GM18520 (cell line): ENCODE measurements around the gene LNX2.

Experiments
- ATAC-seq: cut with Tn5 transposase; IDR thresholded peaks from one replicate; pipeline ENCODE4 v1.9.1; 2021; ENCODE audit not compliant: unreplicated experiment

LNX2 gene

DNA sequence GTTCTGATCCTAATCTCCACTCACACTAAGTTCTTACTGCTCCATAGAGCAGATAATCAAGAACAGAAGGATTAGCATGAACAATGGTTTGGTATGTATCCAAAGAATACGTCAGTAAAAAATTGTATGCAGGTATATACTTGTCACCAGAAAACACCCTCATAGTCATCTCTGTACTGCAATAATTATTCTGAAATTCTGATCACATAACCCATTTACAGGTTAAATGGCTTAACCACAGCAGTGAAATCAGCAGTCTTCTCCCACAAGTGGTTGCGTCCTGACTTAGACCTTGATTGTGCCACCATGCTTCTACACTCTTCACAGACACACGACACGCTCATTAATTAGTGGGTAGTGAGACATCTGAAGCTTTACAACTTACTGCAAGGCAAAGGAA, 50.9 kb downstream of the LNX2 start:
- no peak for ATAC-seq

DNA sequence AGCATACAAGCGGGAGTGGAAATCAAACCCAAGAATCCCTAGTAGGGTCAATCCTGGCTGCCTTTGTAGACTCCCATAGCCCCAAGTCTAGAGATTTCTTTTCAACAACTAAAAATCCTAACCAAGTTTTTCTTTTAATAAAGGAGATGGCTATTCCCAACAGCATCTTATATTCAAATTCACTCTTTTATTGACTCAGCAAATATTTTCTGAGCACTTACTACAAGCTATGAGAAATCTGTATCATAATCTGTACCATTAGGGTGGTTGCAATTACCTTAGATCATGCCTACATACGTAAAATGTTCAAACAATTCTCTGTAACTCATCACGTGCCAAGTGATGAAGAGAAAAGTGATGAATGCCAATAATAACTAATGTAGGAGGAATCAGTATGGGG, 54.5 kb downstream of the LNX2 start:
- no peak for ATAC-seq

DNA sequence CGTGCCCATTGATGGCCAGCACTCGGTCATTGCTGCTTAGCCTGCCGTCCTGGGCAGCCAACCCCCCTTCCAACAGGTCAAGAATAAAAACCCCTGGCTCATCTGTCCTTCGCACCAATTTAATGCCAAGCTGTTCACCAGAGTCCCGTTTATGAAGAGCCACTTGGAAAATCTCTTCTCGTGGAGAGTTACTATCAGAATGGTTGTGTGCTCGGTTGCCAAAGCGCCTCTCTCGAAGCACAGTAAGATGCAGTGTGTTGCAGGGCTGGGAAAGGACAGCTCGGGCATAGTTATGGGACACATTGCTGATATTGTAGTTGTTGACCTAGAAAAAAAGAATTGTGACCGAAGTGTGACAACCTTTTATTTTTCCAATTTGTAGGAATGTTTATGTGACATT, 57.9 kb downstream of the LNX2 start:
- no peak for ATAC-seq

DNA sequence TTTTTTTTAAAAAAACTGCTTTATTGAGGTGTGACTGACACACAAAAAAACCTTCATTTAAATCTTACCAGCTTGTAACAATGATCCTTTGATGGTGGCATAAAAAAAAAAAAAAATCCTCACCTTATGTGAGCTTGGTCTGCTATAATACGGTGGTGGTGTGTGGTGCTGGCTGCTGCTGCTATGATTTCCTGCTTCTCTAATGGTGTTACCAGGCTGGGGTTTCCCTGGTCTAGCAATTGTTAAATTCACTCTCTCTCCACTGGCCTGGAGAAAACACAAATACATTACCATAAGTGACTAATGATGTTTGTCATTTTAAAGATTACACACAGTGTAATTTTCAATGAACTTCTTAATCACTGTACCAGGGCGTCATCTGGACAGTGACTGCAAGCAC, 60.6 kb downstream of the LNX2 start:
- no peak for ATAC-seq

DNA sequence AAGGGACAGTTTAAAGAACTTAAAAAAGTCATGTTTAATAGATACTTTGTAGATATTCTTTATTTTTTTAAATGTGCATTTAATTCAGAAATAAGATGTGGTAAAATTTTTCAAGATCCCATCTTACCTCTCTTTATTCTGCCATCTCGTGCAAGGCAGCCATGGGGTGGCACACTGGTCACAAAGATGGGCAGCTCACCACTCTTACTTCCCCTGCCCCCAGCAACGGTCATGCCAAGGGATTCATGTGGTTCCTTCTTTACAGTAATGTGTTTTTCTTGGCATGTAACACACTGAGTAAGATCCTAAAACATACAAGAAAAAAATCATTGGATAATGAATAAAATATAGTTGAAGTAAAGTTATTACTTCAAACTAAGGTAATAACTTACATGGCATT, 64.2 kb downstream of the LNX2 start:
- no peak for ATAC-seq

- ATAC-seq, result no peak
These were observed 68.8 kb downstream of the LNX2 start for GRCh38 chr13:27551562-27551961.

- no peak for ATAC-seq
These were observed 70.8 kb downstream of the LNX2 start for GRCh38 chr13:27549406-27549981.

DNA sequence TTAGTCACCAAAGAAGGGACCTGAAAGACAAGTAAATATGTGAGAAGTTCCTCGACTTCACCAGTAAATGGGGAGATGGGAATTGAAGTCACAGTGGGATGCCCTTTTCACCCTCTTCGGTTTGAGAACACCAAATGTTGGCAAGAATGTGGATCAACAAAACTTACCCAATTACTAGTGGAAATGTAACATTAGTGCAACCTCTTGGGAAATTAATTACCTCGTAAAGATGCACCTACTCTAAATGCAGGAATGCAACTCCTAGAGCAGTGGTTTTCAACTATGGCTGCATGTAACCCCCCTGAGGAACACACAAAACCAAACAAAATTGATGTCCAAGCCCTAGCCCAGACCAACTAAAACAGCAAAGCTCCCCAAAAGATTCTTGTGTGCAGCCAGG, 78.1 kb downstream of the LNX2 start:
- no peak for ATAC-seq

GRCh38 chr13:27541386-27541785, 78.9 kb downstream of the LNX2 start:
- no peak for ATAC-seq

DNA sequence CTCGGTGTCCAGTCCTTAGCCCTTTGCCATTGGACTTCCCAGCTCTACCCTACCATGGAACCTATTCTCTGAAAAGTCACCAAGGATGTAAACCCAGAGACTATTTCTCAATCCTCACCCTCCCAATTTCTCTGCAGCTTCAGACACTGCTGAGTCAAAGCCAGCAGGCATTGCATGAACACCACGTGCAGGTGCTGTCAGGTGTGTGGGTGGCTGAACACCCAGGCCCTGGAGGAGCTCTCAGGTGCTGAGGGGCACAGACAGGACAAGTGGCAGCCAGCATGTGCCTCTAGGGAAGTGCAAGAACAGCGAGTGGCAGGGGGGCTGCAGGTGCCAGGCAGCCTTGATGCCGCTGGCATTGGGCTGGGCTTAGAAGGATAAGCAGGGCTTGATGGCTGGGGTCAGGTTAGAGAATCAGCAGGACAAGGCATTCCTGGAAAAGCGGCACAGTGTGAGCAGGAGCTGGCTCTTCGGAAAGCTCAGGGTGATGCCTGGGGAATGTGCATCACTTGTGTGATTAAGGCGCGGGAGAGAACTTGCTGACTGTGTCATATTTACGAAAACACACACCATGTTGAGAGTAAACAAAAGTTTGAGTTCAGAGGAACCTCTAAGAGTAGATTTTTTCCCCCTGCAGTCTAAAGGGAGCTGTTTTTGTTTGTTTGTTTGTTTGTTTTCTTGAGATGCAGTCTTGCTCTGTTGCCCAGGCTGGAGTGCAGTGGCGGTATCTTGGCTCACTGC, 83.8 kb downstream of the LNX2 start:
- ATAC-seq, result no peak

DNA sequence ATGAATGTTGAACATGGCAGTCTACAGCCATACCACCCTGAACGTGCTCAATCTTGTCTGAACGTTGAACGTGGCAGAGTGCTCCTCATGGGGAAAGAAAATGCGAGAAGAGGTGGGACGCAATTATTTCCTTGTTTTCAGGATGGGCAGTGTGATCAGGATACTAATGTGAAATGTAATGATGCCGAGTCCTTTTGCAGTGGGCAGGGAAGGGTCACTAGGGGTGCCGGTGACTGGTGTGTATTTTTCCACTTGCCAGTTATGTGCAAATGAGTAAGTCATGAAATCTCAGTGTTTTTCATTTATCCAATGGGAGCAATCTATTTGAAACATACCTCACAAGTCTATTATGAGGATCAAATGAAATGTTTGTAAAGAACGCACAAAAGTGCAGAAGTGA, 84.8 kb downstream of the LNX2 start:
- no peak for ATAC-seq

DNA sequence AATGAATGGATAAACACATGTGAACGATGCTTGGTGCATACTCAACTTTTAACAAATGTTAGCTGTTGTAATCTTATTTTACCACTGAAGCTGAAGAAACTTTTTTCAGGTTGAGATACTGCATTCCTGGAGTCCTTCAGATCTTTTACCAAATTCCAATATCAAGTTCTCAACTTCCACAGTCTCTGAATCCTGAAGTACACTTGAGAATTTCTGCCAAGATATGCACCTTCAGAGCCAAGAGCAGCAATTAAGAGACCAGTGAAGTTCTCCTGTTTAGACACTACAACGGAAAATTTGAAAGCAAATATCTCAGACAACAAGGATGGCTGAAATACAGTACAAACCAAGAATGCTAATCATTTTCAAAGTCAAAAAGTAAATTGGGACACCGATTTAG, 85.3 kb downstream of the LNX2 start:
- ATAC-seq, result no peak

DNA sequence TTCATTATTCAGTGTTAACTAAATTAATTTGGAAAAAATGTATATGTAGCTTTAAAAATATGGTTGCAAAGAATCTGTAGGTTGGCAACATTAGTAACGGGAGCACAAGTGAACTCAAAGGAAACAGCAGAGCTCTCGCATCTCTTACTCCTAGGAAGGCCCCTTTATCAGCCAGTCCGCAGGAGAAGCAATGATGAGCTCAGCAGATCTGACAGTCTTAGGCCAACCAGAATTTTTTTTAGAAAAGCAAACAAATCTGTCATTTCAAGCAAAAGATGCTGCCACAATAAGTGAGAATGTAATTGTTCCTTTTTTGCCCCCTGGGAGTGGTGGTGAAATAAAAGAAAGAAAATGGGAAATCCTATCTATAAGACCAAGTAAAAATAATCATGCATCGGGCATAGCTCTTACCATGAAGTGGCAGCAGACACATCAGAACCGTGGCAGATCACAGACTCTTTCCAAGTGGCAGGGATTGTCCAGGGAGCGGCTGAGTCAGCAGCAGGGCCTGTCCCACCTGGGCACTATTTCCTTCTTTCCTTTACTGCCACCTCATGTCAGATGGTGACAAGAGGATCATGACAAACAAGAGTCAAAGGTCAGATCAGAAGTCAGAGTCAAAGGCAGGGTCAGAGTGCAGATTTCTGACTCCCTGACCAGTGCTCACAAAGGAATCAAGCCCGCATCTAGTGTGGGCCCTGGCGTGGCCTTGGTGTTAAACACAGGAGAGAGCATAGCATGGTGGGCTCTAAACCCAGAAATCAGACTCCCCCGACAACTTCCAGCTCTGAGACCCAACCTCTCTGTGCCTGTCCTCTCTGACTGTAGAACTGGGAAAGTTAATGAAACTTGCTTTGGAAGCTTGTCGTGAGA, 86.0 kb downstream of the LNX2 start:
- ATAC-seq, result no peak

- ATAC-seq, result no peak
These were observed 87.1 kb downstream of the LNX2 start for GRCh38 chr13:27533155-27533643.

- no peak for ATAC-seq
These were observed 91.4 kb downstream of the LNX2 start for GRCh38 chr13:27528908-27529307.

- ATAC-seq, result no peak
These were observed 93.8 kb downstream of the LNX2 start for GRCh38 chr13:27526516-27526915.

DNA sequence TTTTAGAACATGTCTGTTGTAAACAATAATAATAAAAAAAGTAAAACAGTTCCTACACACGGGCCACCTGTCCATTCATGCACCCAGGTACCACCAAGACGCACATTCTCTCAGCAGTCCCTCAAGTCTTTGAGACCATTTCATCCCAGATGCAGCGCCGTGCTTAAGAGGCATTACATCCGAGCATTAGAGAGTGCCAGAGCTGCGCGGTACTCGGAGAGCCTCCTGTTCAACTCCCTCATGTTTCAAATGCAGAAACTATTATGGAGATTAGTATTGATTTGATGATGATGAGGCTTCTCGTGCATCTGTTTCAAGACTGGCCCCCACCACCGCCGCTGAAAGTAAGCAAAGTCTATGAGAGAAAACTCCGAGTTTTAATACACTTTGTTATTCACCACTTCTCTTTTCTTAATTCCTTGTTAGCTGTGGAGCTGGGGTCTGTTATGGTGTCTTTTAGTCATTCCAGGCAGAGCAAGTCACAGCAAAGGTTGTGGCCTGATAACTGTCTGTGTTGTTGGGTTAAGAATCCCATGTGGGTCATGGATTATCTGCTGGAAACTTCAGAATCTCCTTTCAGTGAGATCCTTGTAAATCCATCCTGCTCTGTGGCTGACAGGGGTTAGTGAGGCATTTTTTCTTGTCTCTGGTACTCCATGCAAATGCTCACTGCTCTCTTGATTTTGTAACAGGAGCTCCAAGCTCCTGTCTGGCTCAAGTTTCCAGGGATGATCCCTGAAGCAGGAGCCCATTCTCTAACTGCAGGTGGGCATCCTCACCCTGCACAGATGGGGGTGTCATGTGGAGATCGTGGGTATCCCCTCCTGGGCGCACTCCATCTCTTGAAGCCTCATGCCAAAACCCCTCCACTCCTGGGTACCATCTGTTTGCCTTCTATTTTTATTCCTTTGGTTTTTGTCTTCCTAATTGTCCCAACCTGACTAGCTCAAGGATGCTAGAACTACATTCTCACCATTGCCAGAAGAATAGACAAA, 95.1 kb downstream of the LNX2 start:
- ATAC-seq, result no peak

GRCh38 chr13:27523346-27524073, 96.8 kb downstream of the LNX2 start:
- ATAC-seq, result no peak

DNA sequence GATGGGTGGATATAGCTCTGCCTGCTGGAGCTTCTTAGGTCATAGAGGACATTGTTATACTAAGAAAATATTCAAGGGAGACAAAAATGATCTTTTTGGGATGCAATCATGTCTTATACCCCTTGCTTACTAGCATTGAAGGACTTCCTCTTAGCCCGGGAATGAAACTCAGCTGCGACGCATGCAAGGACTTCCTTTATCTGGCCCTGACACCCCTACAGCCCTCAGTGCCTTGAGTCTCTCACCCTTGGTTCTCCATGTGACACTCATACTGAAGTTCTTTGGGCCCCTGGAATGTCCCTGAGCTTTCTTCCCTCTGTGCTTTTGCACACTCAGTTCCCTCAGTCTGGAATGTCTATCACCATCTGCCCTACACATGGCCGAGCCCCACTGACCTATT, 97.5 kb downstream of the LNX2 start:
- ATAC-seq, result no peak

DNA sequence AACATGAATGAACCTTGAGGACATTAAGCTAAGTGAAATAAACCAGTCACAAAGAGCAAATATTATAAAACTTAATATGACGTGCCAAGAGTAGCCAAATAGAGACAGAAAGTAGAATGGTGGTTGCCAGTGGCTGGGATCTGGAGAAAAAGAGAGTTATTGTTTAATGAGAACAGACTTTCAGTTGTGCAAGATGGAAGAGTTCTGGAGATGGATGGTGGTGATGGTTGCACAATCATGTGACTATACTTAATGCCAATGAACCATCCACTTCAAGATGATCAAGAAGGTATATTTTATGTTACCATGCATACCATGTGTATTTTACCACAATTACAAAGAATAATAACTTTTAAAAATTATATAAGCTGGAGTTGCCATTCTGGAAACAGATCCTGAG, 104.2 kb downstream of the LNX2 start:
- ATAC-seq, result no peak
